Kidney (tissue), 14 donors: ENCODE results near the gene ALDH7A1. TPM values are rescaled to one million over a fixed set of nuclear protein-coding genes. Genes with fewer than 3 reads are reported as not detected.

Source experiments
- DNase-seq, 5 donors: peaks; one replicate each; pipeline ENCODE4 v3.0.0-alpha.2; 2013 to 2020
- FAIRE-seq: peaks from 2 replicates; lab custom pipeline; 2012; peaks lifted over from hg19 to GRCh38; lab: Jason Lieb, UNC
- H3K27ac ChIP-seq, 2 donors: one replicate each; pipeline ENCODE4 v1.7.0; 2013; ENCODE audit warnings: low read depth in 2 of 2, low read length in 2 of 2, inconsistent platforms in 1 of 2
- H3K27me3 ChIP-seq: one replicate; pipeline ENCODE4 v1.7.1; 2013; ENCODE audit warnings: low read length, inconsistent platforms; ENCODE audit not compliant: control insufficient read depth, insufficient read depth
- H3K36me3 ChIP-seq, 3 donors: one replicate each; pipeline versions ENCODE4 v1.7.0 to v1.7.1; 2013; ENCODE audit warnings: low read length in 3 of 3, control low read depth in 1 of 3, inconsistent platforms in 1 of 3; ENCODE audit not compliant: insufficient read depth in 3 of 3, control insufficient read depth in 2 of 3
- H3K4me1 ChIP-seq, 3 donors: one replicate each; pipeline versions ENCODE4 v1.7.0 to v1.7.1; 2013; ENCODE audit warnings: low read length in 3 of 3, inconsistent platforms in 1 of 3, low read depth in 1 of 3; ENCODE audit not compliant: control insufficient read depth in 2 of 3, insufficient read depth in 2 of 3
- H3K4me3 ChIP-seq, 3 donors: one replicate each; pipeline versions ENCODE4 v1.7.0 to v1.8.1; 2013; ENCODE audit warnings: low read length in 3 of 3, control low read depth in 1 of 3, inconsistent platforms in 1 of 3
- H3K9ac ChIP-seq, 3 donors: one replicate each; pipeline versions ENCODE4 v1.7.0 to v1.7.1; 2013; ENCODE audit warnings: low read length in 3 of 3, control low read depth in 1 of 3, inconsistent platforms in 1 of 3
- H3K9me3 ChIP-seq, 3 donors: one replicate each; pipeline versions ENCODE4 v1.7.0 to v1.7.1; 2013; ENCODE audit warnings: low read length in 3 of 3, control low read depth in 1 of 3, inconsistent platforms in 1 of 3; ENCODE audit not compliant: control insufficient read depth in 2 of 3, insufficient read depth in 1 of 3
- intact Hi-C: fragments of 100-400 bp; cut with DNase I; formaldehyde crosslinking; loops from one replicate; pipeline ENCODE4 v1.11.1; 2022
- polyA plus RNA-seq: library from polyadenylated mRNA; stranded (reverse); fragments of 350-450 nt; fragmentation: Illumina TruSeq; extraction: RNeasy Lipid Tissue Mini Kit (QIAGEN cat#74804); gene quantifications from one replicate; pipeline ENCODE4 v1.2.3, GENCODE V29; 2014; ENCODE audit warnings: low read depth, low replicate concordance; ENCODE audit not compliant: insufficient read depth
- total RNA-seq: library from RNA; stranded (reverse); fragmentation: NEBNext Ultra II Directional; extraction: Animal tissue kit (Norgen Biotek cat#: 25700); gene quantifications from one replicate; pipeline ENCODE4 v1.2.1, GENCODE V29; 2021
- TF ChIP-seq, protein P1 (sequence below): IDR thresholded peaks from 3 replicates; pipeline ENCODE4 v1.5.1; 2012; ENCODE audit warnings: mild to moderate bottlenecking, moderate library complexity, borderline replicate concordance; ENCODE audit not compliant: insufficient read depth; ENCODE audit errors: extremely low read depth
- donor health status: control.
- donor health status: control.
- donor health status: control.
- donor health status: control.
- donor health status: control.
- donor health status: DM: yes; HTN: yes; CAD: no.
- donor health status: Normal renal cell carcinoma (clear cell type).

Gene ALDH7A1
- total and polyA plus RNA-seq, 2 donors from 2014 or later = 51.8 to 184 TPM

DNA sequence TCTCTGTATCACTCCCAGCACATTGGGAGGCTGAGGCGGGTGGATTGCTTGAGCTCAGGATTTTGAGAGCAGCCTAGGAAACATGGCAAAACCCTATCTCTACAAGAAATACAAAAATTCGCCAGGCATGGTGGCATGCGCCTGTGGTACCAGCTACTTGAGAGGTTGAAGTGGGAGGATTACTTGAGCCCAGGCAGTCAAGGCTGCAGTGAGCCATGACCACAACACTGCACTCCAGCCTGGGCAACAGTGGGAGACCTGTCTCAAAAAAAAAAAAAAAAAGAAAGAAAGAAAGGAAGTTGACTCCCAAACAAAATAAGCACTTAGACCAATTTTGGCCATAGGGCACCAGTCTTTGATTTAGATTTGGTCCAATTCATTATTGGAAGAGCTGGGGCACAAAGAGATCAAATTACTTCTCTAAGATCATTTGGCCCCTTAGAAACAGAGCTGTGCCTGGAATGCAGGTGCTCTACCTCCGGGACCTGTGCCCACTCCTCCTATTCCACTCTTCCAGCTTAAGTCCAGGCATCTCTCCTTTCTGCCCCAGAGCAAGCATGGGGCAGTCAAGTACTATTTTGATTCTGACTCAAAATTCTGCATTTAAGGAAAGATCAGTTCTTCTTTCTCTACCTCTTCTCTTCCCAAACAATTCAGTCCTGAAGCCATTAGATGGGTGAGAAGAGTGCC, 59.0 kb downstream of the ALDH7A1 start:
- Histone ChIP-seq H3K36me3 (no peaks in the 10 kb centered on the region), H3K4me1 (peaks cover 3 to 9% (median 4%) of the 10 kb centered on the region in 3 donors), H3K9me3 (no peaks in the 10 kb centered on the region), H3K4me3 (no peak overlapping the region), H3K9ac (no peak overlapping the region), H3K27me3 (no peaks in the 10 kb centered on the region), H3K27ac (no peak overlapping the region)
- TF ChIP-seq, protein P1, sequence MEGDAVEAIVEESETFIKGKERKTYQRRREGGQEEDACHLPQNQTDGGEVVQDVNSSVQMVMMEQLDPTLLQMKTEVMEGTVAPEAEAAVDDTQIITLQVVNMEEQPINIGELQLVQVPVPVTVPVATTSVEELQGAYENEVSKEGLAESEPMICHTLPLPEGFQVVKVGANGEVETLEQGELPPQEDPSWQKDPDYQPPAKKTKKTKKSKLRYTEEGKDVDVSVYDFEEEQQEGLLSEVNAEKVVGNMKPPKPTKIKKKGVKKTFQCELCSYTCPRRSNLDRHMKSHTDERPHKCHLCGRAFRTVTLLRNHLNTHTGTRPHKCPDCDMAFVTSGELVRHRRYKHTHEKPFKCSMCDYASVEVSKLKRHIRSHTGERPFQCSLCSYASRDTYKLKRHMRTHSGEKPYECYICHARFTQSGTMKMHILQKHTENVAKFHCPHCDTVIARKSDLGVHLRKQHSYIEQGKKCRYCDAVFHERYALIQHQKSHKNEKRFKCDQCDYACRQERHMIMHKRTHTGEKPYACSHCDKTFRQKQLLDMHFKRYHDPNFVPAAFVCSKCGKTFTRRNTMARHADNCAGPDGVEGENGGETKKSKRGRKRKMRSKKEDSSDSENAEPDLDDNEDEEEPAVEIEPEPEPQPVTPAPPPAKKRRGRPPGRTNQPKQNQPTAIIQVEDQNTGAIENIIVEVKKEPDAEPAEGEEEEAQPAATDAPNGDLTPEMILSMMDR = no peak
- DNase-seq (no peak), FAIRE-seq (no peak)
- intact Hi-C loops = loop anchor here (5.0 kb wide), 1 partner anchor 184 kb away; no protein-coding TSS in a partner anchor

DNA sequence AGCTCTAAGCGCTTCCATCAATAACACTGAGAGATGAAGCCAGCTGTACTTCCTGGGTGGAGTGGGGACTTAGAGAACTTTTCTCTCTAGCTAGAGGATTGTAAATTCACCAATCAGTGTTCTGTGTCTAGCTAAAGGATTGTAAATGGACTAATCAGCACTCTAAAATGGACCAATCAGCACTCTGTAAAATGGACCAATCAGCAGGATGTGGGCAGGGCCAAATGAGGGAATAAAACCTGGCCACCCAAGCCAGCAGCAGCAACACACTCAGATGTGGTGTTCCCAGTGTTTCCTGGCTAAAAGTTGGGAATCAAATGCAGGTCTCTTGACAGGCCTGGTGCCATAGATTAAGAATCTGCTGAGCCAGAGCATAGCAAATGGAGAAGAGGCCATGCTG, 60.5 kb downstream of the ALDH7A1 start:
- no peak for FAIRE-seq

DNA sequence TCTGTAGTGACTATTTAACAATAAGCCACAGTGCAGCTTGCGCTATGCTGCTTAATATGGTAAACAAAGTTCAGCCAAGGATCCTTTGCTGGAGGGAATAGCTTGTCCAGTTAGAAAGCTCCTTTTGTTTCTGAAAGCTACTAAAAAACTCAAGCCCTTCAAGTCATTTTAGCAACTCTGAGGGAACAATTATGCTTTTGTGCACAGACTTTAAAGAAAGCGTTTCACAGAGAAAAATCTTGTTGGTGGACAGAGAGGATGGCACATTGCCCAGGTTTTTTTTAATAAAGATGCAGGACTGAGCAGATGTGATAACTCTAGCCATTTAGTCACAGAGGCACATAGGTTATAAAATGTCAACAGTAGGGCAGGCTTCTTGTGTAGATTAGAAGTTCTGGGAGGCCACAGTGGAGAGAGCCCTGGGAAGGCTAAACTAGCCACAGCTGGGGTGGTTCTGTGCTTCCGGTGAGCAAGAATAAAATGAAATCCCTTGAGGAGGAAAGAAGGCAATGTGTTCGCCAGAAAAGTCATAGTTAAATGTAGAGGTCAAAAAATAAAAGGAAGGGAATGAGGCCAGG, 63.4 kb downstream of the ALDH7A1 start:
- Histone ChIP-seq H3K27me3 (no peaks in the 10 kb centered on the region), H3K9ac (no peak overlapping the region), H3K9me3 (no peaks in the 10 kb centered on the region), H3K4me3 (no peak overlapping the region), H3K4me1 (peaks cover 0 to 9% (median 4%) of the 10 kb centered on the region in 3 donors), H3K36me3 (no peaks in the 10 kb centered on the region), H3K27ac (peak overlapping the region; percentile 18 to 40)
- DNase-seq = peak in 2 of 5 donors; percentile 70 to 81
- intact Hi-C loops = no loop called here
- TF ChIP-seq, protein P1 = no peak
- no peak for FAIRE-seq

More for the DNA sequence above, 60.5 kb downstream of the ALDH7A1 start:
- Histone ChIP-seq H3K36me3 (no peaks in the 10 kb centered on the region), H3K9ac (no peak overlapping the region), H3K27ac (peak overlapping the region in 1 of 2 donors; percentile 11), H3K4me3 (no peak overlapping the region), H3K27me3 (no peaks in the 10 kb centered on the region), H3K9me3 (no peaks in the 10 kb centered on the region), H3K4me1 (peaks cover 3 to 9% (median 4%) of the 10 kb centered on the region in 3 donors)
- TF ChIP-seq, protein P1 = no peak
- DNase-seq = no peak
- intact Hi-C loops = no loop called here
